Psoas muscle (tissue), 8 donors: ENCODE data around the gene VDR. TPM values are rescaled to one million over a fixed set of nuclear protein-coding genes. Genes with fewer than 3 reads are reported as not detected.

Source experiments
- ATAC-seq, 4 donors: fragments of 200-7000 bp; cut with Tn5 transposase; one replicate each; pipeline ENCODE4 v1.9.1; 2020; ENCODE audit warnings: moderate library complexity in 3 of 4, mild to moderate bottlenecking in 2 of 4
- DNase-seq, 2 donors: peaks; one replicate each; pipeline ENCODE4 v3.0.0-alpha.2; 2020
- H3K27ac ChIP-seq: fragments of 200-600 bp; one replicate; pipeline ENCODE4 v1.8.0; 2022
- H3K27me3 ChIP-seq, 3 donors: fragments of 200-600 bp in 1 of 3; one replicate each; pipeline versions ENCODE4 v1.6.1 to v1.8.0; 2013 to 2022; ENCODE audit warnings: low read length in 2 of 3, mild to moderate bottlenecking in 2 of 3, moderate library complexity in 1 of 3; ENCODE audit not compliant: insufficient read depth in 3 of 3
- H3K36me3 ChIP-seq, 2 donors: fragments of 200-600 bp in 1 of 2; one replicate each; pipeline versions ENCODE4 v1.6.1 to v1.8.0; 2013 to 2022; ENCODE audit warnings: low read depth in 1 of 2, mild to moderate bottlenecking in 1 of 2, moderate library complexity in 1 of 2; ENCODE audit not compliant: insufficient read depth in 1 of 2
- H3K4me1 ChIP-seq: fragments of 200-600 bp; one replicate; pipeline ENCODE4 v1.8.0; 2022
- H3K4me3 ChIP-seq: fragments of 200-600 bp; one replicate; pipeline ENCODE4 v1.8.0; 2022; ENCODE audit warnings: mild to moderate bottlenecking
- H3K9me3 ChIP-seq: fragments of 200-600 bp; one replicate; pipeline ENCODE4 v1.8.0; 2022
- WGBS, 3 donors: extraction: QIAGEN DNeasy Blood & Tissue Kit; methylation state at CpG; one replicate each; pipeline versions ENCODE4 v1.1.6 to v1.1.7; 2013; 5-methylcytosine and 5-hydroxymethylcytosine counted together
- intact Hi-C, 2 donors: fragments of 100-400 bp; cut with DNase I; formaldehyde crosslinking; loops; one replicate each; pipeline versions ENCODE4 v1.11.0 to v1.14.2; 2022
- polyA plus RNA-seq, 3 donors: library from polyadenylated mRNA; stranded (reverse); fragments of 200-250 nt; gene quantifications; one replicate each; pipeline ENCODE4 v1.2.3, GENCODE V29; 2013
- total RNA-seq, 4 donors: library from RNA; stranded (reverse); fragmentation: NEBNext Ultra II Directional in 2 of 4; extraction: Animal tissue kit (Norgen Biotek cat#: 25700) in 2 of 4; gene quantifications; one replicate each; pipeline versions ENCODE4 v1.2.1 to v1.2.4, GENCODE V29; 2021 to 2023
- TF ChIP-seq, protein P1 (sequence below): fragments of 200-600 bp; IDR thresholded peaks from one replicate; pipeline ENCODE4 v1.8.0; 2022; ENCODE audit warnings: antibody characterized with exemption
- donor health status: healthy with polysubstance abuse.
- donor health status: DM: no; HTN: no; CAD: no; lungs with moderate emphysema.
- donor health status: Bipolar disorder and iron deficiency.
- donor health status: healthy.
- donor health status: DM: yes; HTN: yes; CAD: no.
- donor health status: DM: no; HTN: no; CAD: no.
- donor health status: DM: no; HTN: no; CAD: no.
- donor health status: DM: yes; HTN: yes; CAD: no.

VDR gene
- total and polyA plus RNA-seq, 7 donors = 0.62 to 6.1 (median 3.0) TPM

DNA sequence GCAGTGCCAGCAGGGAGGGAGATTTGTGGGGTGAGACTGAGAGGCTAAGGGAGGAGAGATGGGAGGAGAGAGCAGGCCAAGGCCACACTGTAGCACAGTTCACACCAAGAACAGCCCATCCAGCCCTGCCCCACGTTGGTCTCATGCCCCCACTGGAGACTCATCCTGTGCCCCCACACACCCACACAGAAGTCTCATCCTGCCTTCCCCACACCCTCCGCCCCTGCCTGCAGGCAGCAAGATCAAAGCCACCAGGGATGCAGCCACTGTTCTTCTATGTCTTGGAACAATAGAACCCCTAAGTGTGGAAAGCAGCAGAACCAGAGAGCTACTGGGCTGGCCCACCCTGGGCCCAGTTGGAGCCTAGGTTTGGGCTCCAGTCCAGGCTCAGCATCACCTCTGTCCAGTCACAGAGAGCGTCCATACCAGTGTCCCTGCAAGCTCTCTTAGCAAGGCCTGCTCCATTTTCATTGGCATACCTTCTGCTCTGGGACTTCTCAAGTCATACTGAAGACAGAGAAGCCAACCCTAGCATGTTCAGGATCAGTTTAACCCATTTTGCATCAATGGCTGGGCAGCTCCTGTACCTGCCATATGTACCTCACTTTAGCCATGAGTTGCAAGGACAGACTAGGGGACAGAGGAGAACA is 53.4 kb downstream of the VDR start:
- peaks cover 6% of the 10 kb centered on the region for H3K4me1 ChIP-seq
- no peak overlapping the region for H3K4me3 ChIP-seq
- 69 to 81% (median 71%) methylated on average over 3 of the region's 3 CpGs for WGBS, 3 donors
- intact Hi-C loops = no loop called here
- ATAC-seq = no peak
- H3K9me3 ChIP-seq = no peaks in the 10 kb centered on the region
- H3K36me3 ChIP-seq = peaks cover 0 to 3% of the 10 kb centered on the region in 2 donors
- TF ChIP-seq, protein P1, sequence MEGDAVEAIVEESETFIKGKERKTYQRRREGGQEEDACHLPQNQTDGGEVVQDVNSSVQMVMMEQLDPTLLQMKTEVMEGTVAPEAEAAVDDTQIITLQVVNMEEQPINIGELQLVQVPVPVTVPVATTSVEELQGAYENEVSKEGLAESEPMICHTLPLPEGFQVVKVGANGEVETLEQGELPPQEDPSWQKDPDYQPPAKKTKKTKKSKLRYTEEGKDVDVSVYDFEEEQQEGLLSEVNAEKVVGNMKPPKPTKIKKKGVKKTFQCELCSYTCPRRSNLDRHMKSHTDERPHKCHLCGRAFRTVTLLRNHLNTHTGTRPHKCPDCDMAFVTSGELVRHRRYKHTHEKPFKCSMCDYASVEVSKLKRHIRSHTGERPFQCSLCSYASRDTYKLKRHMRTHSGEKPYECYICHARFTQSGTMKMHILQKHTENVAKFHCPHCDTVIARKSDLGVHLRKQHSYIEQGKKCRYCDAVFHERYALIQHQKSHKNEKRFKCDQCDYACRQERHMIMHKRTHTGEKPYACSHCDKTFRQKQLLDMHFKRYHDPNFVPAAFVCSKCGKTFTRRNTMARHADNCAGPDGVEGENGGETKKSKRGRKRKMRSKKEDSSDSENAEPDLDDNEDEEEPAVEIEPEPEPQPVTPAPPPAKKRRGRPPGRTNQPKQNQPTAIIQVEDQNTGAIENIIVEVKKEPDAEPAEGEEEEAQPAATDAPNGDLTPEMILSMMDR = no peak
- no peak overlapping the region for H3K27ac ChIP-seq
- H3K27me3 ChIP-seq = no peaks in the 10 kb centered on the region
- no peak for DNase-seq

GRCh38 chr12:47850153-47851084 is 54.4 kb downstream of the VDR start:
- Histone ChIP-seq H3K4me3 (no peak overlapping the region), H3K4me1 (peaks cover 6% of the 10 kb centered on the region), H3K9me3 (no peaks in the 10 kb centered on the region), H3K36me3 (peaks cover 0 to 3% of the 10 kb centered on the region in 2 donors), H3K27me3 (no peaks in the 10 kb centered on the region), H3K27ac (no peak overlapping the region)
- TF ChIP-seq, protein P1 = no peak
- WGBS, 3 donors = 66 to 73% (median 72%) methylated on average over 12 of the region's 12 CpGs
- DNase-seq (no peak), ATAC-seq (no peak)
- intact Hi-C loops = no loop called here

- H3K36me3 ChIP-seq = no peaks in the 10 kb centered on the region
- 67 to 85% (median 70%) methylated on average over 5 of the region's 5 CpGs for WGBS, 3 donors
- no peak for ATAC-seq
- no peak overlapping the region for H3K27ac ChIP-seq
- TF ChIP-seq, protein P1 = no peak
- DNase-seq = no peak
- intact Hi-C loops = no loop called here
- H3K27me3 ChIP-seq = no peaks in the 10 kb centered on the region
- no peaks in the 10 kb centered on the region for H3K9me3 ChIP-seq
- H3K4me1 ChIP-seq = peaks cover 6% of the 10 kb centered on the region
- no peak overlapping the region for H3K4me3 ChIP-seq
Observed at GRCh38 chr12:47849261-47849660, 55.5 kb downstream of the VDR start.

DNA sequence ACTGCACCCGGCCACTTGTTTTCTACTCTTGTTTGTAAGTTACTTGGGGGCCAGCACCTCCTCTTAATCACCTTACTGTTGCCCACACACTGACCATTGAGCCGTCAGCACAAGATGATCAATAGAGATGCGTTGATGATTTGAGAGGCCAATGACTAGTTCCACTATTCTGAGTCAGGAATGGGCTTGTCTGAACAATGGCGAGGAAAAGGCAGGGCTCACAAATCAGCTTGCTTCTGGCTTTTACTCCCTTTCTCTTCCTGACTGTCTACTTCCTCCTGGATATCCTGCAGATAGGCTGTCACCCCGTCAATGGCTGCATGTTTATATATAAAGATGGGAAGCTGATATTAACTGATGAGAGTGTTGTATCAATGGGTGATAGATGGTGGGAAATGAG is 55.9 kb downstream of the VDR start:
- DNase-seq (no peak), ATAC-seq (no peak)
- H3K9me3 ChIP-seq = no peaks in the 10 kb centered on the region
- H3K4me1 ChIP-seq = peaks cover 6% of the 10 kb centered on the region
- intact Hi-C loops = no loop called here
- H3K4me3 ChIP-seq = no peak overlapping the region
- TF ChIP-seq, protein P1 = no peak
- no peaks in the 10 kb centered on the region for H3K27me3 ChIP-seq
- 72 to 90% (median 81%) methylated on average over 5 of the region's 5 CpGs for WGBS, 3 donors
- H3K27ac ChIP-seq = no peak overlapping the region
- no peaks in the 10 kb centered on the region for H3K36me3 ChIP-seq
